GM15510 (cell line): ENCODE measurements around the gene MCM9.

Experiments used
- POLR2A ChIP-seq: IDR thresholded peaks from 3 replicates; pipeline ENCODE4 v1.6.1; 2011; ENCODE audit warnings: borderline replicate concordance; ENCODE audit not compliant: insufficient read length; ENCODE audit errors: extremely low read depth

MCM9 gene

GRCh38 chr6:118860880-118861279, 74.1 kb downstream of the MCM9 start:
- TF ChIP-seq POLR2A: no peak

- no peak for TF ChIP-seq POLR2A
These were observed 74.6 kb downstream of the MCM9 start for GRCh38 chr6:118860363-118860762.

- no peak for TF ChIP-seq POLR2A
These were observed 75.4 kb downstream of the MCM9 start for GRCh38 chr6:118859517-118860064.

GRCh38 chr6:118856301-118856700, 78.7 kb downstream of the MCM9 start:
- TF ChIP-seq POLR2A: no peak

GRCh38 chr6:118853408-118853807, 81.6 kb downstream of the MCM9 start:
- TF ChIP-seq POLR2A: no peak

- no peak for TF ChIP-seq POLR2A
These were observed 90.0 kb downstream of the MCM9 start for GRCh38 chr6:118844915-118845314.

GRCh38 chr6:118843685-118844390, 91.1 kb downstream of the MCM9 start:
- TF ChIP-seq POLR2A: no peak

- no peak for TF ChIP-seq POLR2A
These were observed 104.3 kb downstream of the MCM9 start for GRCh38 chr6:118830691-118831090.

GRCh38 chr6:118829817-118830478, 105.0 kb downstream of the MCM9 start:
- no peak for TF ChIP-seq POLR2A

GRCh38 chr6:118826096-118826495, 108.9 kb downstream of the MCM9 start:
- no peak for TF ChIP-seq POLR2A

- TF ChIP-seq POLR2A: no peak
These were observed 109.3 kb downstream of the MCM9 start for GRCh38 chr6:118825661-118826060.

GRCh38 chr6:118815495-118815894, 119.5 kb downstream of the MCM9 start:
- no peak for TF ChIP-seq POLR2A

- TF ChIP-seq POLR2A: no peak
These were observed 121.2 kb downstream of the MCM9 start for GRCh38 chr6:118813775-118814174.

- no peak for TF ChIP-seq POLR2A
These were observed 122.0 kb downstream of the MCM9 start for GRCh38 chr6:118812970-118813369.

- TF ChIP-seq POLR2A: no peak
These were observed 124.4 kb downstream of the MCM9 start for GRCh38 chr6:118810420-118811027.
